NB4 (cell line): ENCODE data around the gene APH1B.

Experiments used
- DNase-seq: peaks from one replicate; pipeline ENCODE4 v3.0.0; 2010; ENCODE audit warnings: low read depth
- H3K4me3 ChIP-seq: one replicate; pipeline ENCODE4 v1.5.1; 2011; ENCODE audit warnings: mild to moderate bottlenecking, low read depth, low read length, moderate library complexity
- CTCF ChIP-seq: IDR thresholded peaks from one replicate; pipeline ENCODE4 v1.5.1; 2012; ENCODE audit warnings: low read depth, low read length
- MAX ChIP-seq: IDR thresholded peaks from 2 replicates; pipeline ENCODE4 v1.6.1; 2011; ENCODE audit warnings: low read depth, low read length
- MYC ChIP-seq: IDR thresholded peaks from 2 replicates; pipeline ENCODE4 v1.6.1; 2011; ENCODE audit warnings: low read depth, low read length
- POLR2A ChIP-seq: IDR thresholded peaks from 2 replicates; pipeline ENCODE4 v1.6.1; 2011; ENCODE audit warnings: mild to moderate bottlenecking; ENCODE audit not compliant: insufficient read length; ENCODE audit errors: extremely low read depth

Gene APH1B

GRCh38 chr15:63246691-63247469, 30.5 kb upstream of the APH1B start:
- peak; percentile 95 for DNase-seq
- TF ChIP-seq CTCF: no peak
- TF ChIP-seq MYC: peak; percentile 45; the same call in 1 of the 2 replicates
- TF ChIP-seq MAX: peak; percentile 74

GRCh38 chr15:63250312-63250965, 27.0 kb upstream of the APH1B start:
- DNase-seq: no peak
- TF ChIP-seq MYC: no peak
- TF ChIP-seq MAX: no peak
- no peak for TF ChIP-seq CTCF
- no peak for TF ChIP-seq POLR2A
- no peak overlapping the region for H3K4me3 ChIP-seq

More at GRCh38 chr15:63246691-63247469, 30.5 kb upstream of the APH1B start:
- no peak overlapping the region for H3K4me3 ChIP-seq

- TF ChIP-seq MYC (no peak), MAX (no peak), CTCF (no peak), POLR2A (no peak)
- no peak for DNase-seq
These were observed 25.7 kb upstream of the APH1B start for GRCh38 chr15:63251701-63252100.

GRCh38 chr15:63252292-63252691, 25.1 kb upstream of the APH1B start:
- DNase-seq: no peak
- TF ChIP-seq POLR2A: no peak
- TF ChIP-seq MAX: no peak
- TF ChIP-seq MYC: no peak
- no peak overlapping the region for H3K4me3 ChIP-seq

More at GRCh38 chr15:63251701-63252100, 25.7 kb upstream of the APH1B start:
- no peak overlapping the region for H3K4me3 ChIP-seq

GRCh38 chr15:63254991-63255390, 22.4 kb upstream of the APH1B start:
- no peak for DNase-seq
- TF ChIP-seq MYC (no peak), CTCF (no peak), MAX (no peak)
- H3K4me3 ChIP-seq: no peak overlapping the region

GRCh38 chr15:63255489-63255990, 21.9 kb upstream of the APH1B start:
- no peak for DNase-seq

More at GRCh38 chr15:63255489-63255990, 21.9 kb upstream of the APH1B start:
- TF ChIP-seq MAX (no peak), POLR2A (no peak), CTCF (no peak), MYC (no peak)
- H3K4me3 ChIP-seq: no peak overlapping the region
